GM23338 (cell line): ENCODE results near the gene TREM2. TPM values are rescaled to one million over a fixed set of nuclear protein-coding genes. Genes with fewer than 3 reads are reported as not detected.

Source experiments
- EZH2 ChIP-seq: fragments of 200-600 bp; sonication (generic); IDR thresholded peaks from one replicate; pipeline ENCODE4 v1.8.0; 2017; ENCODE audit warnings: antibody characterized with exemption, mild to moderate bottlenecking, low read depth; ENCODE audit not compliant: unreplicated experiment
- EZH2phosphoT487 ChIP-seq: fragments of 200-600 bp; sonication (generic); IDR thresholded peaks from one replicate; pipeline ENCODE4 v1.8.1; 2018; ENCODE audit warnings: antibody characterized with exemption; ENCODE audit not compliant: unreplicated experiment
- JUNB ChIP-seq: IDR thresholded peaks from one replicate; pipeline ENCODE4 v1.6.1; 2016; ENCODE audit warnings: antibody characterized with exemption; ENCODE audit not compliant: unreplicated experiment
- POLR2AphosphoS5 ChIP-seq: IDR thresholded peaks from 2 replicates; pipeline ENCODE4 v1.6.1; 2016; ENCODE audit warnings: antibody characterized with exemption, low read depth
- REST ChIP-seq: IDR thresholded peaks from one replicate; pipeline ENCODE4 v1.6.1; 2018; ENCODE audit warnings: antibody characterized with exemption; ENCODE audit not compliant: unreplicated experiment
- STAT1 ChIP-seq: IDR thresholded peaks from one replicate; pipeline ENCODE4 v1.6.1; 2016; ENCODE audit warnings: antibody characterized with exemption; ENCODE audit not compliant: unreplicated experiment
- ZNF114 ChIP-seq: fragments of 250-450 bp; sonication (Bioruptor Pico); IDR thresholded peaks from 2 replicates; pipeline ENCODE4 v1.5.0; 2020; ENCODE audit warnings: mild to moderate bottlenecking, moderate library complexity
- ZNF331 ChIP-seq: fragments of 250-450 bp; sonication (Bioruptor Pico); IDR thresholded peaks from 2 replicates; pipeline ENCODE4 v1.5.0; 2020; ENCODE audit warnings: low read depth, mild to moderate bottlenecking, moderate library complexity
- ZNF462 ChIP-seq: fragments of 250-450 bp; sonication (Bioruptor Pico); IDR thresholded peaks from 2 replicates; pipeline ENCODE4 v1.5.0; 2020; ENCODE audit warnings: mild to moderate bottlenecking, moderate library complexity
- polyA plus RNA-seq: library from polyadenylated mRNA; unstranded; fragments of >200 nt; fragmentation: Nextera tagmentation; extraction: Ambion mirVana; gene quantifications from 2 replicates; pipeline ENCODE4 v1.2.1, GENCODE V29; 2016
- total RNA-seq: library from RNA; depleted of rRNA; stranded (reverse); fragments of >200 nt; shearing (Covaris generic); gene quantifications from 2 replicates; pipeline ENCODE4 v1.2.3, GENCODE V29; 2014
- TF ChIP-seq, protein P1 (sequence below): IDR thresholded peaks from 2 replicates; pipeline ENCODE4 v1.6.1; 2016; ENCODE audit warnings: antibody characterized with exemption

TREM2 gene
- total and polyA plus RNA-seq, 2 experiments from 2014 or later, result not detected

GRCh38 chr6:41135062-41135832, 27.7 kb downstream of the TREM2 start (continued):
- no peak for TF ChIP-seq ZNF462 (CRISPR knock-in tag)
- TF ChIP-seq EZH2phosphoT487, result no peak
- TF ChIP-seq JUNB, result no peak
- TF ChIP-seq EZH2, result no peak
- no peak for TF ChIP-seq POLR2AphosphoS5
- no peak for TF ChIP-seq ZNF331
- no peak for TF ChIP-seq STAT1
- TF ChIP-seq ZNF114 (CRISPR knock-in tag), result no peak
- TF ChIP-seq, protein P1, sequence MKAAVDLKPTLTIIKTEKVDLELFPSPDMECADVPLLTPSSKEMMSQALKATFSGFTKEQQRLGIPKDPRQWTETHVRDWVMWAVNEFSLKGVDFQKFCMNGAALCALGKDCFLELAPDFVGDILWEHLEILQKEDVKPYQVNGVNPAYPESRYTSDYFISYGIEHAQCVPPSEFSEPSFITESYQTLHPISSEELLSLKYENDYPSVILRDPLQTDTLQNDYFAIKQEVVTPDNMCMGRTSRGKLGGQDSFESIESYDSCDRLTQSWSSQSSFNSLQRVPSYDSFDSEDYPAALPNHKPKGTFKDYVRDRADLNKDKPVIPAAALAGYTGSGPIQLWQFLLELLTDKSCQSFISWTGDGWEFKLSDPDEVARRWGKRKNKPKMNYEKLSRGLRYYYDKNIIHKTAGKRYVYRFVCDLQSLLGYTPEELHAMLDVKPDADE, result no peak
- TF ChIP-seq REST, result no peak
